Lower leg skin (tissue), 3 donors: Measurements from ENCODE around the gene RPS6KC1.

Experiments used
- POLR2A ChIP-seq, 2 donors: fragments of 450-650 bp; IDR thresholded peaks; one replicate each; pipeline ENCODE4 v1.6.1; 2016 to 2017; ENCODE audit warnings: antibody characterized with exemption in 2 of 2, mild to moderate bottlenecking in 1 of 2, moderate library complexity in 1 of 2
- TF ChIP-seq, protein P1 (sequence below), 3 donors: fragments of 450-650 bp; IDR thresholded peaks; one replicate each; pipeline ENCODE4 v1.5.1; 2016; ENCODE audit warnings: antibody characterized with exemption in 3 of 3, mild to moderate bottlenecking in 3 of 3, moderate library complexity in 2 of 3

DNA sequence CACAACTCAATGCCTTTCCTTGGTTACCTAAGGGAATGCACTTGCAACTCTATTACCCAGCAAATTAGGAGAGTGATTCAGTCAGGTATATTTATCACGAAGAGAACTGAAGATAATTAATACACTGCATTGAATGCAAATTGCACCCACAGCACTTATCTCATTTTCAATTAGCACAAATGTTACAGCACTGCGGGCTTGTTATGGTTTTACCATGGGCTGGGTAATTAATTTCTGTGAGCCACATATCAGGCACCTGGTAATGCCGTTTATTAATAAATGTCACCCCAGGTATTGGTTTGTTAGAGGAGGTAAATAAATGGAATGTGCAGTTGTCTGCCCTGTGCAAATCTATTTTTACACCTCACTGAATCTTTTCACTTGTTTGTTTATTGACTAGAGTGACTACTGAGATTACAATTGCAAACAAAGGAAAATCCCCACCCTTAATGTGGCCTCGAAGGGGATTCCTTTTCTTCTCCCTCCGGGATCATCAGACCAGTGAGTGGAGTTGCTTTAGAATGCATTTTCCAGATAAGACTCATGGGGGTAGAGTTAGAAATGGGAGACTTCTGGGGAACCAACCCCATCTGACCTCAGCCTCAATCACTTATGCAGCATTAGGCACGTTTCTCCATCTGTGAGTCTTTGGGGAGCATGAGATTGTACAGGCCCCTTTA is 269.3 kb downstream of the RPS6KC1 start:
- TF ChIP-seq, protein P1, sequence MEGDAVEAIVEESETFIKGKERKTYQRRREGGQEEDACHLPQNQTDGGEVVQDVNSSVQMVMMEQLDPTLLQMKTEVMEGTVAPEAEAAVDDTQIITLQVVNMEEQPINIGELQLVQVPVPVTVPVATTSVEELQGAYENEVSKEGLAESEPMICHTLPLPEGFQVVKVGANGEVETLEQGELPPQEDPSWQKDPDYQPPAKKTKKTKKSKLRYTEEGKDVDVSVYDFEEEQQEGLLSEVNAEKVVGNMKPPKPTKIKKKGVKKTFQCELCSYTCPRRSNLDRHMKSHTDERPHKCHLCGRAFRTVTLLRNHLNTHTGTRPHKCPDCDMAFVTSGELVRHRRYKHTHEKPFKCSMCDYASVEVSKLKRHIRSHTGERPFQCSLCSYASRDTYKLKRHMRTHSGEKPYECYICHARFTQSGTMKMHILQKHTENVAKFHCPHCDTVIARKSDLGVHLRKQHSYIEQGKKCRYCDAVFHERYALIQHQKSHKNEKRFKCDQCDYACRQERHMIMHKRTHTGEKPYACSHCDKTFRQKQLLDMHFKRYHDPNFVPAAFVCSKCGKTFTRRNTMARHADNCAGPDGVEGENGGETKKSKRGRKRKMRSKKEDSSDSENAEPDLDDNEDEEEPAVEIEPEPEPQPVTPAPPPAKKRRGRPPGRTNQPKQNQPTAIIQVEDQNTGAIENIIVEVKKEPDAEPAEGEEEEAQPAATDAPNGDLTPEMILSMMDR (IDR thresholded peaks at IDR 0.05): no peak
- TF ChIP-seq POLR2A (IDR thresholded peaks at IDR 0.05): no peak
